ENCODE results near the gene ATP5ME.

The ATP5ME gene

DNA sequence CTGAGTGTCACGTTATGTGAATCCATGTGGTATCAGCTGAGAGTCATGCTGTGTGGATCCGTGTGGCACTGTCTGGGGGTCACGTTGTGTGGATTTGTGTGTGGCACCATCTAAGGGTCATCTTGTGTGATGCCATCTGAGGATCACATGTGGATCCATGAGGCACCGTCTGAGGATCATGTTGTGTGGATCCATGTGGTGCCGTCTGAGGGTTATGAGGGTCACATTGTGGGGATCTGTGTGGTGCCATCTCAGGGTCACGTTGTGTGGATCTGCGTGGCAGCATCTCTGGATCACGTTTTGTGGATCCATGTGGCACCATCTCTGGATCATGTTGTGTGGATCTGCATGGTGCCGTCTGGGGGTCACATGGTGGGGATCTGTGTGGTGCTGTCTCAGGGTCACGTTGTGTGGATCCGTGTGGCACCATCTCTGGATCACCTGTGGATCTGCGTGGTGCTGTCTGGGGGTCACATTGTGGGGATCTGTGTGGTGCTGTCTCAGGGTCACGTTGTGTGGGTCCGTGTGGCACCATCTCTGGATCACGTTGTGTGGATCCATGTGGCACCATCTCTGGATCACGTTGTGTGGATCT lies 41.8 kb downstream of the ATP5ME start:
- no peak for FAIRE-seq

GRCh38 chr4:630656-631055 lies 43.4 kb downstream of the ATP5ME start:
- no peak for FAIRE-seq

DNA sequence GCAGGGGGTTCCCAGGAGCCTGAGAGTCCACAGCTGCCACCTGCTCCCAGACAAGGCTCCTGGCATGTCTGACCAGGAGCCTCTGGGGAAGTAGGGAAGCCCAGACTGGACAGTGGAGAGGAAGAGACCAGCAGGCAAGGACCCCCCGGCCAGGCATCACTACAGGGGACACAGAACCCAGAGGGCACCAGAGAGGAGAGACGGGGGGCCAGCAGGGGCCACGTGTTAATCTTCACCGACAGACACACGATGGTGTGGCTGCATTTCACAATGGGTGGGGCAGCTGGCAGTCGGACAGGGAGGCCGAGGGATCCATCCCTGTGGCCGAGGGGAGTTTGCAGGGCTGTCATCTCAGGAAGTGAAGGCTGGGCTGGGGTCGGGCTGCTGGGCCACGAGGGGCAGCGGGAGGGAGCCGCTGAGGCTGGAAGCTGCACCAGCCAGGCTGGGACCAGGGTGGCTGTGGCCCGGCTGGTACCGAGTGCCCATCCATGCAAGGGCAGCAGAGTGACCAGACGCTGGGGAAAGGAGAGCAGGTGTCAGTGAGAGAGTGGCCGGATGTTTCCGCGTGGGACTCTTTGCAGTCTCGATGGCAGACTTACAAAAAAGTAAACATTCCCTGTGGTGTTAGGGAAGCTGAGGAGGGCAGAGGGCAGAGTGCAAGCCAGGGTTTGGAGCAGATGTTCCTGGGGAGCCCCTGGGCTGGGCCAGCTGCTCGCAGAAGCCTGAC lies 44.0 kb downstream of the ATP5ME start:
- FAIRE-seq: no peak

GRCh38 chr4:629636-629914 lies 44.5 kb downstream of the ATP5ME start:
- FAIRE-seq: no peak

- FAIRE-seq: no peak
Measured at GRCh38 chr4:628821-629635, 45.0 kb downstream of the ATP5ME start.

DNA sequence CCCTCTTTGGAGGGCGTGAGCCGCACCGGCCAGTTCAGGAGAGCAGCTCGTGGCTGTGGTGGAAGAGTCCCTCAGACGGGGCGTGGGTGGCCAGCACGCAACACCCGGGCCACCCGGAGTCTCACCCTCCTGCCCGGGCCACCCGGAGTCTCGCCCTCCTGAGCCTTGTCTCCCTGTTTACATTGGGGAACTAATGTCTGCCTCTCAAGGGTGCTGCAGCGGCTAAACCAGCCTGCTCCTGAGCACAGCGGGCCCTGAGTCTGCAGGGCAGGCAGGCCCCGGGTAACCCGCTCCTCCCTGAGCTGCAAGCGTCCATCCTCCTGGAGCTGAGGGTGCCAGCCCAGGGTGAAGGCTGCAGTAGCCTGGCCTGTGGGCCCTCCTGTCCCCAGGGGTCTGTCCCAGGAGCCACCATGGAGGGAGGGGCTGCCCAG lies 45.8 kb downstream of the ATP5ME start:
- FAIRE-seq: no peak

DNA sequence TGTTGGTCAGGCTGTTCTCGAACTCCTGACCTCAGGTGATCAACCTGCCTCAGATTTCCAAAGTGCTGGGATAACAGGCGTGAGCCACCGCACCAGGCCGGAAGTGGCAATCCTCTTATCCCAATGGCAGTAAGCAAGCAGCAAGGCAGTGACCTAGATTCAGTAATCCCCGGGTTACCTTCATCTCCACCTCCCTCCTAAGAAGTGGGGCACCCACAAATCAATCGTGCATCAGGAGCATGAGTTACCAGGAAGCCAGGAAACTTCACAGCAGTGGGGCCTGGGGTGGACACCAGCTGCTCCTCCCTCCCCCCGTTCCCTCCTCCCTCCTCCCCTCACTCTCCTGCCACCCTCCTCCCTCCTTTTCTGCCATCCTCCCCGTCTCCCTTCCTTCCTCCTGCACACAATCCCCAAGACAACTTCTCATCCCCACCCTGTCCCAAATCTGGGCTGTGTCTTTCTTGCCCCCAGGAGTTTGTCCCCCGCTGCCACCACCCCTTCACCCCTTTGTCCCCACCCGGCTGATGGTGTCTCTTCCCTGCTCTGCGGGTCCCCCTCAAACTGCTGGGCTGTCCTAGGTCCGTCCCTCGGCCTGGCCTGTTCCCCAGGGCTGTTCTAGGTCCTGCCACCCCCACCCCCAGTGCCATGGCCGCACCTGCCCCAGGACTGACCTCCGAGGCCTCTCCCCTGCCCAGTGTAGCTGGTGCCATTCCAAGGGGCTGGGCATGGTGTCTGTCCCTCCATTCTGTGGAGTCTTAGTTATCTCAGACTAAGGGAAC lies 46.5 kb downstream of the ATP5ME start:
- FAIRE-seq: no peak

GRCh38 chr4:626201-627091 lies 47.6 kb downstream of the ATP5ME start:
- no peak for FAIRE-seq

- FAIRE-seq: no peak
Measured at GRCh38 chr4:625631-626161, 48.4 kb downstream of the ATP5ME start.

DNA sequence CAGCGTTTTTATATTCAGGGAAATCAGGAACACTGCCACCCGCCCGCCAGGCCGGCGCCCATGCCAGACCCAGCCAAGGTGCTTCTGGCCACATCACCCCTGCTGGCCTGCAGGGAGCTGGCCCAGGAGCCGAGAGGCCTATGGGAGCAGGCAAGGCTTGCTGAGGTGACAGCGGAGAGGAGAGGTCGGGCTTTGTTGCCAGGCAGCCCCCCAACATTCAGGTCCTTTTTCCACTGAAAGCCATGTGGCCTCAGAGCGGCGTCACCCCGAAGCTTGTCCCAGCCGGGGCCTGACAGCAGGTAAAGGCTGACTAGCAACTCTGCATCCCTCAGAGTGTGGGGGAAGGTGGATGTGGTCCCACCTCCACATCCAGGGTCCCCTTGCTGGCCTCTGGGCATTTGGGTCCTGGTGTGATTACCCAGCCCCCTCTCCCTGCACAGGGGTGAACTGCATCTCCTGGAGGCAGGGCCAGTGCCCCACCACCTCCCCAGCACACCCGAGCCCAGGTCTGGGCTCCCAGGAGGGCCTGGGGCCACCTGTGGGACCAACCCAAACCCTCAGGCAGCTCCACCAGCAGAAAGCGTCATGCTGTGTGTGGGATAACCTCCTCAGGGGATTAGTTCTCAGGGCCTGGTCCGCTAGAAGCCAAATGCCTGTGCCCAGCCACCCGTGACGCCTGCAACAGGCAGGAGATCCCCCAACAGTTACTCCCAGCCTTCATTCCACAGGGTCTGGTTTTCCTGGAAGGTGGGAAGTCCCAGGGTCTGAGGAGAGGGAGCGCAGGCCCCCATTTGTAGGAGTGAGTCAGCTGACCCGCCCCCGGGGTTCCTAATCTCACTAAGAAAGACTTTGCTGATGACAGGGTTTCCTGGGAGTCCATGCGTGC lies 49.1 kb downstream of the ATP5ME start, which contains the start of gene PDE6B:
TSS of gene PDE6B (plus strand) at position 869 of the 886 bp plus-strand sequence. CDS start 54 bp downstream, outside the sequence.
- FAIRE-seq: no peak

- FAIRE-seq: no peak
Measured at GRCh38 chr4:623914-624566, 50.0 kb downstream of the ATP5ME start.

- no peak for FAIRE-seq
Measured at GRCh38 chr4:622996-623913, 50.8 kb downstream of the ATP5ME start.
